ENCODE results near the gene MYMX.

Gene MYMX

DNA sequence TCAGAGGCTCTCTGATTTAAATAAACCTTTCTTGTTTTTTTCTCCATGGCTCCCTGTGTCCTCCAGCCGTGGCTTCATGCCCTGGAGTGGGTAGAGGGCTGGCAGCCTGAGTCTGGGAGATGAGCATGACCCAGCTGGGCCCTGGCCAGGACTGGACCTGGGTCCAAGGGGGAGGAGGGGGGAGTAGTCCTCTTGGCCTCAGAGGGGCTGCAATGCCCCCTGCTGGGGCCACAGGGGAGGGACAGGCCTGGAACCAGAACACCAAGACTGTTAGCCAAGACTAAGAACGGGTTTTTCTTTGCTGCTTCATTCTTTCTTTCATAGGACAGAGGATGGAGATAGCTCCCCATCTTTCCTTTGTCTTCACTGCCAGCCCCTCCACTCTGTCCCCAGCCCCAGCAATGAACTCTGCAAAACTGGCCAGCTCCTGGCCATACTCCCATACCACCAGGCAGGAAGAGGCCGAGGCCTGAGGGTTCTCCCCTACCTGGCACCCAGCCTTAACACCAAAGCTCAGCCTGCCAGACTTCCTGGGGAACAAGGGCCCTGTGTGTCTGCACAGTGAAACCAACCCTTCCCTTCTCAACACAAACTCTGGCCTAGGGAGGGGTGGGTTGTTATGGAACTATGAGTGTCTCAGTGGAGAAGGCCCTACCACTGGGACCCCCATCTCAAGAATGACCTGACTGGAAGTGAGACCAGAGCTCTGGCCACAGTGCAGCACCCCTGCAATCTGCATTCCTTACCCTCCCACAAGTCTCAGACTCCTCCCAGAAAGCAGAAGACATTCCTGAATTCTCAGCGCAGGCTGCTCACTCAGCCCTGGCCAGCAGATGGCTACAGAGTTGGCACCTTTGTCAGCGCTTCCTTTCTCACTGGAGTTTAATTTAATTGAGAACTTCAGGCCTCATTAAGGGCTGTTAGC, 17.6 kb downstream of the MYMX start:
- no peak overlapping the region for H3K4me3 Mint-ChIP-seq
- peaks cover 18% of the 10 kb centered on the region for H3K27me3 Mint-ChIP-seq (ENCODE audit: low read depth, poor library complexity)
- TF ChIP-seq, protein P1, sequence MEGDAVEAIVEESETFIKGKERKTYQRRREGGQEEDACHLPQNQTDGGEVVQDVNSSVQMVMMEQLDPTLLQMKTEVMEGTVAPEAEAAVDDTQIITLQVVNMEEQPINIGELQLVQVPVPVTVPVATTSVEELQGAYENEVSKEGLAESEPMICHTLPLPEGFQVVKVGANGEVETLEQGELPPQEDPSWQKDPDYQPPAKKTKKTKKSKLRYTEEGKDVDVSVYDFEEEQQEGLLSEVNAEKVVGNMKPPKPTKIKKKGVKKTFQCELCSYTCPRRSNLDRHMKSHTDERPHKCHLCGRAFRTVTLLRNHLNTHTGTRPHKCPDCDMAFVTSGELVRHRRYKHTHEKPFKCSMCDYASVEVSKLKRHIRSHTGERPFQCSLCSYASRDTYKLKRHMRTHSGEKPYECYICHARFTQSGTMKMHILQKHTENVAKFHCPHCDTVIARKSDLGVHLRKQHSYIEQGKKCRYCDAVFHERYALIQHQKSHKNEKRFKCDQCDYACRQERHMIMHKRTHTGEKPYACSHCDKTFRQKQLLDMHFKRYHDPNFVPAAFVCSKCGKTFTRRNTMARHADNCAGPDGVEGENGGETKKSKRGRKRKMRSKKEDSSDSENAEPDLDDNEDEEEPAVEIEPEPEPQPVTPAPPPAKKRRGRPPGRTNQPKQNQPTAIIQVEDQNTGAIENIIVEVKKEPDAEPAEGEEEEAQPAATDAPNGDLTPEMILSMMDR (IDR thresholded peaks at IDR 0.05) = peak; percentile 64
- H3K27ac Mint-ChIP-seq = peak overlapping the region; percentile 29
- peak; percentile 63 for DNase-seq
- peaks cover 73% of the 10 kb centered on the region for H3K4me1 Mint-ChIP-seq
- H3K9me3 Mint-ChIP-seq = no peaks in the 10 kb centered on the region
- H3K36me3 Mint-ChIP-seq (ENCODE audit: low read depth) = peaks cover 18% of the 10 kb centered on the region

DNA sequence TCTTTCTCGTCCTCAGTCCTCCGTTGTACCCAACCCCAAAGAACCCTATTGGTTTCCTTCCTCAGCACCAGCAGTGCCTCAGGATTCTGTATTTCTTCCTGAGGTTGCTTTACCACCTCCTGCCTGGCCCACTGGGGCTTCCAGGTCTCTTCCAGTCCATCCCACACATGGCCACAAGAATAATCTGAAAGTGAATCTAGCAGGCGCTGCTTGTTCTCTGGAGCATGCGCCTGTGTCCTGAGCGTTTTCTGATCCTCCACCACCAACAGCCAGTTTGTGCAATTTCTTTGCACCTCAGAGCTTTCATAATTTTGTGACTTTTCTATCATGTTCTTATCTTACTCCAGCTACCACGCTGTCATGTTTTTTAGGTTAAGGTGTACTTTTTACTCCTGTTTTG, 18.5 kb downstream of the MYMX start:
- Mint-ChIP-seq H3K9me3 (no peaks in the 10 kb centered on the region), H3K4me3 (peak overlapping the region; percentile 1), H3K27me3 (ENCODE audit: low read depth, poor library complexity) (peaks cover 27% of the 10 kb centered on the region), H3K36me3 (ENCODE audit: low read depth) (peaks cover 17% of the 10 kb centered on the region), H3K4me1 (peaks cover 67% of the 10 kb centered on the region), H3K27ac (peak overlapping the region; percentile 75)
- TF ChIP-seq, protein P1 (IDR thresholded peaks at IDR 0.05) = no peak
- DNase-seq = no peak

DNA sequence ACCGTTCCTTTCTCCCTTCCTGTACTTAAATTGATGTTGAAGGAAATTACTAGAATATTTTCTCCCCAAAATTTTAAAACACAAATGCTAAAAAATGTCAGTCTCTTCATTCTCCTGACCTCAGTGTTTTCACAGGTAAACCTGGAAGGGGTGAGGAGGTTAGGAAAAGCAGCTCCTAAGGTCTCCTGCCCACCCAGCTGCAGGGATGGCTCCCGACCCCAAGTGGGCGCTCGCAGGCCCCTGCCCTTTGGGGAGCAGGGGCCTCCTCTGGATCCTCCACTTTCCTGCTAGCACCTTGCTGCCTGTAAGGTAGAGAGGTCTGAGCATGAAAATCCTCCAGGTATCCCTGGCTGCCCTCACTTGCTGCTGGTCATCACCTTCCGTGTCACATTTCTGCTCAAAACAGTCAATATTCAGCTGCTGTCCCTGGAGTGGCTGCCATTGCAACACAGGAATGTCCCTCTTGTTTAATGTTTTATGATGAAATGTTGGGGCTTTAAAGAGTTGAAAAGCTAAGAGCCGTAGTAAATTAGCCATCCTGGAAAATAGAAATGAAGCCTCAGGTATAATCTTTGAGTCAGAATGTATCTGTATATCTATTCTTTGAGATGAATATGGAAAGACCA, 19.3 kb downstream of the MYMX start:
- no peak overlapping the region for H3K27ac Mint-ChIP-seq
- peaks cover 60% of the 10 kb centered on the region for H3K4me1 Mint-ChIP-seq
- H3K27me3 Mint-ChIP-seq (ENCODE audit: low read depth, poor library complexity) = peaks cover 27% of the 10 kb centered on the region
- no peak overlapping the region for H3K4me3 Mint-ChIP-seq
- peaks cover 10% of the 10 kb centered on the region for H3K36me3 Mint-ChIP-seq (ENCODE audit: low read depth)
- TF ChIP-seq, protein P1 (IDR thresholded peaks at IDR 0.05) = no peak
- DNase-seq = no peak
- no peaks in the 10 kb centered on the region for H3K9me3 Mint-ChIP-seq

DNA sequence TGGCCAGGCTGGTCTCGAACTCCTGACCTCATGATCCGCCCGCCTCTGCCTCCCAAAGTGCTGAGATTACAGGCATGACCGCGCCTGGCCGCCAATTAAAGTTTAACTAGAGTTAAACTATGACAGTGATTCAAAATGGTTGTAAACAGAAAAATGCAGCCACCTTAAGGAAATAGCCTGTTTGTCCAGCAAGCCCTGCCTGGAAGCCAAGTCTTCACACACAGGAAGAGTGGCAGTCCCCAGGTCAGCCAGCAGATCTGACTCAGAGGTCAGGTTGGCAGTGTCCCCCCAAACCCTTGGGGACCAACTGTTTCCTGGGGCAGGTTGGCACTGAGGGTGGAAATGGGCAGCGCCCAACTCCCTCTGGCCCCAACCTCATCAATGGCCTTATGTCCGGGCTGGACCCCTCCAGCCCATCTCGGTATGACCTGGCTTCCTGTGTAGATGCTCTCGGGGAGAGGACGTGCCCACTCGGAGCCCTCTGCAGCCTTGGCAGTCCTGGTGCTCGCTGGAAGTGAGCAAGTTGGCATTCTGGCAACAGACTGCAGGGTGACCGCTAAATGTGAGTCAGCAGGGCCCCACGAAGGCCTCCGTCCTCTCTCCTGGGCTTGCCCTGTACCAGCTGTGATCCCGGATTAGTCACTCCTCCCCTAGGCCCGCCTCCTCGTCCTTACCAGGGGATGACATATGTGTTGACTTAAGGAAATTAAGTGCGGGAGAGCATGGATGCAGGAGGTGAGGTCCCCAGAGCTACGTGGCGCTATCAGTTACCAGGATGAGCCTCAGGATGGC, 20.5 kb downstream of the MYMX start:
- Mint-ChIP-seq H3K4me1 (peaks cover 54% of the 10 kb centered on the region), H3K27me3 (ENCODE audit: low read depth, poor library complexity) (peaks cover 27% of the 10 kb centered on the region), H3K9me3 (no peaks in the 10 kb centered on the region), H3K27ac (no peak overlapping the region), H3K36me3 (ENCODE audit: low read depth) (peaks cover 2% of the 10 kb centered on the region), H3K4me3 (peak overlapping the region; percentile 69)
- peak; percentile 59 for DNase-seq
- TF ChIP-seq, protein P1 (IDR thresholded peaks at IDR 0.05) = no peak

DNA sequence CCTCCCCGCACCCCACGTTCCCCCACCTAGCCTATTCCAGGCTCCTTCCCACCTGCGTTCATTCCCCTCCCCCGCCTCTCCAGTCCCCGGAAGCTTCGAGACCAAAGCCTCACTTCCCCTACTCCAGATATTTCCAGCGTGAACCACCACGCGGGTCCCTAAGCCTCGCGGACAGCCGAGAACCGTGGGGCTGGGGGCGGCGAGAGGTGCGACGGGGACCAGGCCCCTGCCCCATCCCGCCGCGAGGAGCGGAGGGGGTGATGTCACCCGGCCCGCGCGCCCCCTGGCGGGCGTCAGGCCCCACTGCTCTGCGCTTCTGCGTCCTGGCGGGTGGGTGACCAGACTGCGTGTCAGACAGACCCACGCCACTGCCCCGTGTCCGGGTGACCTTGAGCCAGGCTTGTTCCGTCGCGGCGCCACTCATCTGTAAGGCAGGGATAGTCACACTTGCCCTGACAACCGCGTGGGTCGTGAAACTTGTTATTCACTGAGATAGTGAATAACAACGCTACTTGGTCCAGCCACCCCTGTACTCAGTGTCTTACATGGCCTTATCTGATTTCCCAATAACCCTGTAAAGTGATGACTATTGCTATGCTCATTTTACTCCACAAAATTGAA, 21.2 kb downstream of the MYMX start:
- DNase-seq = peak; percentile 87
- Mint-ChIP-seq H3K4me3 (peak overlapping the region; percentile 69), H3K27ac (no peak overlapping the region), H3K36me3 (ENCODE audit: low read depth) (no peaks in the 10 kb centered on the region), H3K4me1 (peaks cover 52% of the 10 kb centered on the region), H3K27me3 (ENCODE audit: low read depth, poor library complexity) (peaks cover 27% of the 10 kb centered on the region), H3K9me3 (no peaks in the 10 kb centered on the region)
- TF ChIP-seq, protein P1 (IDR thresholded peaks at IDR 0.05) = peak; percentile 94
